GM10248 (cell line): Measurements from ENCODE around the gene CEP295NL.

Experiments used
- CTCF ChIA-PET: fragments of 300-600 bp; sonication (Branson Sonifier 250); formaldehyde crosslinking; extraction: SDS; loops from one replicate; lab custom pipeline; 2021; ENCODE audit warnings: antibody characterized with exemption; lab: Yijun Ruan, JAX
- POLR2A ChIA-PET: fragments of 350-650 bp; sonication (Branson Sonifier 250); formaldehyde crosslinking; extraction: SDS; loops from one replicate; lab custom pipeline; 2020; ENCODE audit warnings: antibody characterized with exemption; lab: Yijun Ruan, JAX
- DNase-seq: peaks from one replicate; pipeline ENCODE4 v3.0.0; 2012; ENCODE audit errors: extremely low spot score
- CTCF ChIP-seq: IDR thresholded peaks from 2 replicates; pipeline ENCODE4 v1.5.1; 2012; ENCODE audit warnings: mild to moderate bottlenecking, low read depth; ENCODE audit errors: extremely low read depth, missing control alignments, control extremely low read depth

The CEP295NL gene

GRCh38 chr17:78929908-78930775 is 27.1 kb upstream of the CEP295NL start:
- CTCF ChIA-PET, result interaction anchor here (1.0 kb wide), 1 partner anchor 41 kb away, joined by 3 read pairs; no protein-coding TSS in a partner anchor
- TF ChIP-seq CTCF, result no peak
- no peak for DNase-seq
- POLR2A ChIA-PET, result no interaction called here

GRCh38 chr17:78925662-78926555 is 22.9 kb upstream of the CEP295NL start:
- no peak for DNase-seq
- CTCF ChIA-PET, result no interaction called here
- no peak for TF ChIP-seq CTCF
- POLR2A ChIA-PET, result interaction anchor here (0.7 kb wide), 1 partner anchor 888 kb away, joined by 4 read pairs; no protein-coding TSS in a partner anchor

GRCh38 chr17:78925234-78925633 is 22.2 kb upstream of the CEP295NL start, which contains the start of gene TIMP2:
TIMP2 (minus strand) TSS chr17:78925387; CDS start chr17:78925088, 299 bp downstream.
- ChIA-PET POLR2A (no interaction called here), CTCF (no interaction called here)
- DNase-seq, result peak; percentile 77
- peak; percentile 4 for TF ChIP-seq CTCF

GRCh38 chr17:78924481-78925151 is 21.6 kb upstream of the CEP295NL start:
- no peak for TF ChIP-seq CTCF

GRCh38 chr17:78923660-78924453 is 20.9 kb upstream of the CEP295NL start:
- peak; percentile 78 for DNase-seq
- ChIA-PET CTCF (no interaction called here), POLR2A (no interaction called here)
- TF ChIP-seq CTCF, result no peak

More at GRCh38 chr17:78924481-78925151, 21.6 kb upstream of the CEP295NL start:
- ChIA-PET CTCF (no interaction called here), POLR2A (no interaction called here)
- no peak for DNase-seq
